Activated CD4-positive, alpha-beta memory T cell treated with anti-CD3 and anti-CD28 coated beads, Interleukin-2, amount 10 ng/mL, durations not matched to agents 7 days and 5 days (primary cell): ENCODE measurements around the gene CDKN1A. TPM values are rescaled to one million over a fixed set of nuclear protein-coding genes. Genes with fewer than 3 reads are reported as not detected.

Source experiments
- CTCF ChIA-PET: fragments of 350-600 bp; sonication (Branson Sonifier 250); formaldehyde crosslinking; loops from one replicate; lab custom pipeline; 2021; ENCODE audit warnings: antibody characterized with exemption, inconsistent platforms; lab: Charles Lee
- POLR2A ChIA-PET: fragments of 350-600 bp; sonication (Branson Sonifier 250); formaldehyde crosslinking; loops from one replicate; lab custom pipeline; 2021; ENCODE audit warnings: antibody characterized with exemption; lab: Charles Lee
- DNase-seq: peaks from one replicate; pipeline ENCODE4 v3.0.0-alpha.2; 2020
- H3K27ac Mint-ChIP-seq: one replicate; pipeline ENCODE4 v1.8.0; 2021; ENCODE audit warnings: mild to moderate bottlenecking, mixed read lengths
- H3K27me3 Mint-ChIP-seq: one replicate; pipeline ENCODE4 v1.8.0; 2021; ENCODE audit warnings: mixed read lengths
- H3K36me3 Mint-ChIP-seq: one replicate; pipeline ENCODE4 v1.8.0; 2021; ENCODE audit warnings: low read depth, mixed read lengths
- H3K4me1 Mint-ChIP-seq: one replicate; pipeline ENCODE4 v1.8.0; 2021; ENCODE audit warnings: mixed read lengths
- H3K4me3 Mint-ChIP-seq: one replicate; pipeline ENCODE4 v1.8.0; 2021; ENCODE audit warnings: mild to moderate bottlenecking, mixed read lengths
- H3K9me3 Mint-ChIP-seq: one replicate; pipeline ENCODE4 v1.8.0; 2021; ENCODE audit warnings: mixed read lengths
- total RNA-seq, 2 experiments: library from RNA; stranded (reverse); gene quantifications; one replicate each; pipeline ENCODE4 v1.2.3, GENCODE V29; 2021

The CDKN1A gene
- total RNA-seq, 2 experiments from 2014 or later, result 107 to 109 TPM

GRCh38 chr6:36730424-36731380, 52.2 kb downstream of the CDKN1A start:
- Mint-ChIP-seq H3K9me3 (no peaks in the 10 kb centered on the region), H3K36me3 (no peaks in the 10 kb centered on the region), H3K4me1 (peaks cover 37% of the 10 kb centered on the region), H3K27me3 (no peaks in the 10 kb centered on the region), H3K4me3 (no peak overlapping the region), H3K27ac (no peak overlapping the region)
- ChIA-PET CTCF (interaction anchor here (1.5 kb wide), 1 partner anchor 26 kb away, joined by 4 read pairs; no protein-coding TSS in a partner anchor), POLR2A (no interaction called here)
- DNase-seq, result no peak

GRCh38 chr6:36731622-36732310, 53.3 kb downstream of the CDKN1A start:
- Mint-ChIP-seq H3K36me3 (no peaks in the 10 kb centered on the region), H3K4me3 (no peak overlapping the region), H3K27ac (no peak overlapping the region), H3K4me1 (peaks cover 34% of the 10 kb centered on the region), H3K9me3 (no peaks in the 10 kb centered on the region), H3K27me3 (no peaks in the 10 kb centered on the region)
- no peak for DNase-seq
- CTCF ChIA-PET, result interaction anchor here (0.6 to 1.4 kb wide), 2 partner anchors 27 to 117 kb away, joined by 4 to 5 read pairs; no protein-coding TSS in a partner anchor
- POLR2A ChIA-PET, result no interaction called here

GRCh38 chr6:36733300-36733699, 54.8 kb downstream of the CDKN1A start:
- CTCF ChIA-PET, result interaction anchor here (1.0 to 1.4 kb wide), 3 partner anchors 9 to 25 kb away, joined by 3 to 5 read pairs (median 5); no protein-coding TSS in a partner anchor

GRCh38 chr6:36734486-36735060, 56.1 kb downstream of the CDKN1A start:
- Mint-ChIP-seq H3K27ac (peak overlapping the region; percentile 70), H3K27me3 (no peaks in the 10 kb centered on the region), H3K4me1 (peaks cover 9% of the 10 kb centered on the region), H3K36me3 (no peaks in the 10 kb centered on the region), H3K4me3 (no peak overlapping the region), H3K9me3 (no peaks in the 10 kb centered on the region)
- POLR2A ChIA-PET, result interaction anchor here (0.6 to 1.1 kb wide), 5 partner anchors 10 to 140 kb away, joined by 3 read pairs; partner anchors contain the start of gene PPIL1
- CTCF ChIA-PET, result interaction anchor here (1.0 to 2.1 kb wide), 7 partner anchors 10 to 119 kb away, joined by 3 to 10 read pairs (median 4); partner anchors contain the start of gene CDKN1A
- no peak for DNase-seq

More at GRCh38 chr6:36733300-36733699, 54.8 kb downstream of the CDKN1A start:
- Mint-ChIP-seq H3K27ac (no peak overlapping the region), H3K4me3 (no peak overlapping the region), H3K36me3 (no peaks in the 10 kb centered on the region), H3K9me3 (no peaks in the 10 kb centered on the region), H3K4me1 (peaks cover 18% of the 10 kb centered on the region), H3K27me3 (no peaks in the 10 kb centered on the region)
- POLR2A ChIA-PET, result interaction anchor here (1.0 kb wide), 1 partner anchor 119 kb away, joined by 3 read pairs; no protein-coding TSS in a partner anchor
- DNase-seq, result no peak

- H3K9me3 Mint-ChIP-seq, result no peaks in the 10 kb centered on the region
- peak; percentile 40 for DNase-seq
- ChIA-PET CTCF (interaction anchor here (0.8 to 2.1 kb wide), 7 partner anchors 11 to 120 kb away, joined by 3 to 10 read pairs (median 4); partner anchors contain the start of gene CDKN1A), POLR2A (interaction anchor here (0.6 to 1.1 kb wide), 4 partner anchors 10 to 139 kb away, joined by 3 read pairs; partner anchors contain the start of gene PPIL1)
- peaks cover 3% of the 10 kb centered on the region for H3K27me3 Mint-ChIP-seq
- no peak overlapping the region for H3K4me3 Mint-ChIP-seq
- H3K36me3 Mint-ChIP-seq, result no peaks in the 10 kb centered on the region
- peak overlapping the region; percentile 70 for H3K27ac Mint-ChIP-seq
- H3K4me1 Mint-ChIP-seq, result peaks cover 11% of the 10 kb centered on the region
Observed at GRCh38 chr6:36735110-36736071, 56.9 kb downstream of the CDKN1A start.

Other genes with a start within 250 kb of the CDKN1A start
- under 1 TPM in 1 of 2 experiments, not detected in 1; 0.35 TPM for gene PXT1, start 235.9 kb upstream of the CDKN1A start, total RNA-seq
- gene KCTD20, start 235.7 kb upstream of the CDKN1A start, total RNA-seq, result 10 to 100 TPM; 60.7 to 63.6 TPM
- 10 to 100 TPM; 88.9 to 93.2 TPM for gene STK38, start 131.2 kb upstream of the CDKN1A start, total RNA-seq
- gene SRSF3, start 84.4 kb upstream of the CDKN1A start, total RNA-seq, result 100 to 1,000 TPM; 384 to 385 TPM
- under 1 TPM; 0.15 to 0.25 TPM for gene RAB44, start 19.1 kb downstream of the CDKN1A start, total RNA-seq
- 1 to 10 TPM; 4.0 TPM for gene CPNE5, start 160.7 kb downstream of the CDKN1A start, total RNA-seq
- 10 to 100 TPM; 22.8 to 24.3 TPM for gene PPIL1, start 196.1 kb downstream of the CDKN1A start, total RNA-seq
- 10 to 100 TPM; 51.8 to 53.8 TPM for gene C6orf89, start 207.2 kb downstream of the CDKN1A start, total RNA-seq